ENCODE measurements around the gene RASSF8.

- no peak for TF ChIP-seq EZH2 (IDR thresholded peaks at IDR 0.05; ENCODE audit: insufficient read depth, low read length)
- no peak for TF ChIP-seq CTCF (IDR thresholded peaks at IDR 0.05; ENCODE audit: insufficient read depth, low read depth, low read length)
Observed at GRCh38 chr12:26029736-26030022, 71.2 kb downstream of the RASSF8 start.
